Subcutaneous adipose tissue (tissue), 4 donors: ENCODE measurements around the gene NELFB. TPM values are rescaled to one million over a fixed set of nuclear protein-coding genes. Genes with fewer than 3 reads are reported as not detected.

Source experiments
- total RNA-seq, 4 donors: library from RNA; depleted of rRNA; stranded (reverse); fragments of >200 nt; gene quantifications; one replicate each; pipeline ENCODE4 v1.1.0, GENCODE V29; 2016
- TF ChIP-seq, protein P1 (sequence below): fragments of 450-650 bp; IDR thresholded peaks from one replicate; pipeline ENCODE4 v1.5.1; 2016; ENCODE audit warnings: low read depth, mild to moderate bottlenecking, control low read depth, antibody characterized with exemption, moderate library complexity

The NELFB gene
- 10 to 100 TPM; 19.4 to 37.0 (median 30.8) TPM for total RNA-seq

DNA sequence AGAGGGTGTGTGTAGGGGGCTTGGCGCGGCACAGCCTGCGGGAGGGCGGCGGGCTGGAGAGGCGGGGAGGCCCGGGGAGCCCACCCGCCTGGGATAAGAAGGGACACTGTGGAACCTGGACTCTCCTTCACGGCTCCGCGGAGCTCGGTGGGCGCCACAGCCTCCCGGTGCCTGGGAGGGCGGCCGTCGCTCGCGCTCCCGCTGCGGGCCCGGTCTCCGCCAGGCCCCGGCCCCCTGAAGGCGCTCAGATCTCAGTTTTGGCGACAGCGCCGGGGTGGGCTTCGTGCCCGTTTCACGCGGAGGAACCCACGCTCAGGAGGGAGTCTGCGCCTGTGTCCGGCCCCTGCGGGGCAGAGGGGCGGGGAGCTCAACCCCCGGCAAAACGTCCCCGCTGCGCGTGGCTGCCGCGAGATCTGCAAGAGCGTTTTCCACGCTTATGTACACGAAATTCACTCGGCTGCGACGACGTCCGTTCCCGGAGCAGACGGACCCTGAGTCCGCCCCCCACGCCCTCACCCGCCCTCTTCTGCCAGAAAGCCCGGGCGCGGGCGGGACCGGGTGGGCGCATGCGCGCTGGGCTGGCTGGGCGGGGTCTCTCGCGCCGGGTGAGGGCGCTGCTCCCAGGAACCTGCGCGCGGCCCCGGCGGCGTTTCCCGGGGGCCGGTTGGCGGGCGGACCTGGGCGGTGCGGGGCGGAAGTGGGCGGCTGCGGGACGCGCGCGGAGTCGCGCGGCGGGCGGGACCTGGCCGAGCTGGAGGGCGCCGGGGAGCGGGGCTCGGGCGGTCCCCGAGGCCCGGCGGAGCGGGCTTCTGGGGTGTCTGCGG, at the start of gene NELFB:
NELFB (plus strand) TSS at position 704 of the 824 bp plus-strand sequence.
- TF ChIP-seq, protein P1, sequence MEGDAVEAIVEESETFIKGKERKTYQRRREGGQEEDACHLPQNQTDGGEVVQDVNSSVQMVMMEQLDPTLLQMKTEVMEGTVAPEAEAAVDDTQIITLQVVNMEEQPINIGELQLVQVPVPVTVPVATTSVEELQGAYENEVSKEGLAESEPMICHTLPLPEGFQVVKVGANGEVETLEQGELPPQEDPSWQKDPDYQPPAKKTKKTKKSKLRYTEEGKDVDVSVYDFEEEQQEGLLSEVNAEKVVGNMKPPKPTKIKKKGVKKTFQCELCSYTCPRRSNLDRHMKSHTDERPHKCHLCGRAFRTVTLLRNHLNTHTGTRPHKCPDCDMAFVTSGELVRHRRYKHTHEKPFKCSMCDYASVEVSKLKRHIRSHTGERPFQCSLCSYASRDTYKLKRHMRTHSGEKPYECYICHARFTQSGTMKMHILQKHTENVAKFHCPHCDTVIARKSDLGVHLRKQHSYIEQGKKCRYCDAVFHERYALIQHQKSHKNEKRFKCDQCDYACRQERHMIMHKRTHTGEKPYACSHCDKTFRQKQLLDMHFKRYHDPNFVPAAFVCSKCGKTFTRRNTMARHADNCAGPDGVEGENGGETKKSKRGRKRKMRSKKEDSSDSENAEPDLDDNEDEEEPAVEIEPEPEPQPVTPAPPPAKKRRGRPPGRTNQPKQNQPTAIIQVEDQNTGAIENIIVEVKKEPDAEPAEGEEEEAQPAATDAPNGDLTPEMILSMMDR: no peak

DNA sequence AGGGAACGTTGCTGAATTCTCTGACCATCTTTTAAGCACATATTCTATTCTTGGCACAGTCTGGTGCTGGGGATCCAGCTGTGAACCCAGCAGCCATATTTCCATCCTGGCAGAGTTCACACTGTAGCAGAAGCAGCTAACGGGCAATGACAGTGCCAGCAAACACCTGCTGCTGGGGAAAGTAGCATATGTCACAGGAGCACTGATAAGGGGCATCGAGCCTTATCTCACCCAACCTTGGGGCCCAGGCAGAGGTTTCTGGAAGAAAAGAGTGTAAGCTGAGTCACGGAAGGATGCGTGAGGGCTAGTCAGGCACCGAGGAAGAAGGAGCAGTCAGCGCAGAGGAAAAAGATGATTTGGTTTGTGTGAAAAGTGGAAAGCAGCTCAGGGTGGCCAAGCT, 48.5 kb upstream of the NELFB start:
- TF ChIP-seq, protein P1: no peak

DNA sequence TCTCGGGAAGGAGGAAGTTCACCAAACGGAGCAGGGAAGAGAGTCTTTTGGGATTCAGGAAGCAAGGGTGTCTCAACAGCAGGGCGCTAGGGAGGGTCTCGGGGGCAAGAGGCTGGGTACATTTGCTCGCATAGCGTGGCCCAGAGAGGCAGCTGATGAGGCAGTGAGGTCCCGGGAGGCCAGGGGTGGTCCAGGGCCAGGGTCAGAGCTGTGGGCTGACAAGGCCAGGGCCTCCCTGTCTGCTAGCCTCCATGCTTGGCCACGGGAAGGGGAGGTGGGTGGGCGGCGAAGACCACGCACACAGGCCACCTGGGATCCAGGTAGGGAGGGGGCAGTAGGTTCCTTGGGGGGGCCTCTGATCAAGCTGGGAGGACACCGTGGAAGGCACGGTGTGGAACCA, 43.6 kb upstream of the NELFB start:
- TF ChIP-seq, protein P1: no peak

DNA sequence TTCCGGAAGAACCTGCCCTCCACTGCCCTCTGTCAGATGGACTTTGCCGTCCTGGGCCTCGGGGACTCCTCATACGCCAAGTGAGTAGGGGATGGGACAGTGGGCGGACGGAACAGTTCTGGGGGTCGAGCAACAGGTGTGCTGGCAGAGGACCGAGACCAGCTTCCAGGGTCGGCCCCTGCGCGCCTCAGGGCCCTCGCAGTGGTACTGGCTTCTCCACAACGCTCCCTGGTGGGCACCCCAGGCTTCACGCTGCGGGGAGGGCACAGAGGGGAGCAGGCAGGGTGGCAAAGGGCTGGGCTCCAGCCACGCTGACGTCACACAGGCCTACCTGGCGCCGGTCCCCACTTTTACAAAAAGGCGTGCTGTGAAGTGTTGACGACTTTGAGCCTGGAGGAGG, 42.6 kb upstream of the NELFB start:
- TF ChIP-seq, protein P1: no peak

DNA sequence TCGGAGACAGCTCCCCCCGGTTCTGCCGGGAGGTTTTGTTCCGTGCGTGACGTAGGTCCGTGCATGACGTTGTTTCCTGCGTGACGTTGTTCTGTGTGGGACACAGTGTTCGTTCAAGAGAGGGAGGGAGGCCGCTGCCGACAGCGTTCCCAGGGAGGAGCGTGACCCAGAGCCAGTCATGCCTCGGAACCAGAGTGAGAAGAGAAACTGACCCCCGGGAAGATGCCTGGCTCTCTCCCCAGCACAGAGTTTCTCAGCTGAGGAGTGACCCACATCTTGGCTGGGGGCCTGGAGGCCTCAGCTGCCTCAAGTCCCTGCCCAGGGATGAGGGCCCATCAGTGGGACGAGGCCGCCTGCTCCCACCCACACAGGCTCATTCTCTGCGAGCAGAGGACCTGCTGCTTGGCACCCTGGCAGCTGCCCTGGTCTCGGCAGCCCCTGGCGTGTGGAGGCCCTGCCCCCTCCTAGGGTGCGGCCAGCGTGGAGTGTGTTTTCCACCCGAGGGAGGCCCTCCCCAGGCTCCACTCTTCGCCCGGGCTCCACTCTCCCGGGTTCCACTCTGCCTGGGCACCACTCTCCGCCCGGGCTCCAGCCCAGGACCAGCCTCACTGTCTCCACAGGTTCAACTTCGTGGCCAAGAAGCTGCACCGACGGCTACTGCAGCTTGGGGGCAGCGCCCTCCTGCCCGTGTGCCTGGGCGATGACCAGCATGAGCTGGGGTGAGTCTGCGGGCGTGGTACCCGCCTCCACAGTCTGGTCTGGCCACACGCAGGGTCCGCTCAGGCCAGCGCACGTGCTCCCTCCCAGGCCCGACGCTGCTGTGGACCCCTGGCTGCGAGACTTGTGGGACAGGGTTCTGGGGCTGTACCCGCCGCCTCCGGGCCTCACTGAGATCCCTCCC, 41.7 kb upstream of the NELFB start:
- TF ChIP-seq, protein P1: no peak

DNA sequence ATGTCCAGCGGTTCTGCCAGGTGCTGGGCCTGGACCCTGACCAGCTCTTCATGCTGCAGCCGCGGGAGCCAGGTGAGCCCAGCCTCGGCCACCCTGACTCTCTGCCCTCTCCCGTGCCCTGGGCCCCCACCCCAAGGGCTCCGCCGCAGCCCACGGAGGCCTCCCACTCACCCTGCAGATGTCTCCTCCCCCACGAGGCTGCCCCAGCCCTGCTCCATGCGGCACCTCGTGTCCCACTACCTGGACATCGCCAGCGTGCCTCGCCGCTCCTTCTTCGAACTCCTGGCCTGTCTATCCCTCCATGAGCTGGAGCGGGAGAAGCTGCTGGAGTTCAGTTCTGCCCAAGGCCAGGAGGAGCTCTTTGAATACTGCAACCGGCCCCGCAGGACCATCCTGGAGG, 40.5 kb upstream of the NELFB start:
- TF ChIP-seq, protein P1: no peak
